Kidney epithelial cell (primary cell): ENCODE results near the gene KRT15. TPM values are rescaled to one million over a fixed set of nuclear protein-coding genes. Genes with fewer than 3 reads are reported as not detected.
A peak's percentile ranks its signal among the peaks of the same experiment; 100 is the strongest.
"Not testable (repeated sequence)": the region's sequence is repeated elsewhere in the genome, so short reads cannot be mapped to it uniquely, and the experiment has no call there.

ENCODE experiments used
- DNase-seq: peaks from one replicate; pipeline ENCODE4 v3.0.0-alpha.2; 2010; ENCODE audit warnings: low read depth
- H3K27me3 ChIP-seq: 2 replicates; pipeline ENCODE4 v1.6.0; 2011; ENCODE audit warnings: low read length; ENCODE audit not compliant: control insufficient read depth, insufficient read depth
- H3K36me3 ChIP-seq: 2 replicates; pipeline ENCODE4 v1.5.1; 2011; ENCODE audit warnings: low read length; ENCODE audit not compliant: control insufficient read depth, insufficient read depth
- H3K4me3 ChIP-seq: 2 replicates; pipeline ENCODE4 v1.5.1; 2011; ENCODE audit warnings: low read depth, mild to moderate bottlenecking, control low read depth, low read length
- CTCF ChIP-seq: IDR thresholded peaks from 2 replicates; pipeline ENCODE4 v1.5.1; 2011; ENCODE audit warnings: mild to moderate bottlenecking, moderate library complexity, low read length, control low read depth, inconsistent platforms; ENCODE audit not compliant: insufficient read depth, poor library complexity, severe bottlenecking
- total RNA-seq: library from RNA; depleted of rRNA; stranded (reverse); fragments of >200 nt; gene quantifications from 2 replicates; pipeline ENCODE4 v1.2.3, GENCODE V29; 2015

Gene KRT15
- total RNA-seq, 1 donor from 2014 or later: 1.3 TPM

DNA sequence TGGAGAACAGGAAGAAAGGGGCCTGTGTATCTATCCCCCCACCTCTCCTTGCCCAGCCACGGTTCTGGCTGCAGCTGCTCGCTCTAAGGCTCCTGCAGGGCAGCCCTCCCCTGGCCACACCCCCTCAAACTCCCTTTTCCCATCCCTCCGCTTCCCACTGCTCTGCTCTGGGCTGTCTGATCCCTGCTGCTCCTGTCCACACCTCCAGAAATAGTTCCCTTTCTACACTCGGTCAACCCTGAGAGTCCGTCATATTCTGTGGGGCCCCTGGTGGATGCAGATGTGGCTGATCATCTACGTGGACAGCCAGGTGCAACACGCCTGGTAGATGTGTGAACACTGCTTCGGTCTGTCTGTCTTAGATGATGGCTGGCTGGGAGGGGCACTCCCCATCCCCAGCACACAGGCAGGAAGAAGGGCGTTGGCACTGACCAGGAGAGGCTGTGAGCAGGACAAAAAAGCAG, 28.7 kb upstream of the KRT15 start:
- Histone ChIP-seq H3K4me3 (no peak overlapping the region), H3K27me3 (no peaks in the 10 kb centered on the region), H3K36me3 (no peaks in the 10 kb centered on the region)
- TF ChIP-seq CTCF: no peak
- no peak for DNase-seq

GRCh38 chr17:41546819-41547218, 28.1 kb upstream of the KRT15 start:
- DNase-seq: no peak
- Histone ChIP-seq H3K36me3 (no peaks in the 10 kb centered on the region), H3K4me3 (no peak overlapping the region), H3K27me3 (no peaks in the 10 kb centered on the region)
- no peak for TF ChIP-seq CTCF

GRCh38 chr17:41545829-41546410, 27.2 kb upstream of the KRT15 start:
- Histone ChIP-seq H3K4me3 (no peak overlapping the region), H3K27me3 (no peaks in the 10 kb centered on the region), H3K36me3 (no peaks in the 10 kb centered on the region)
- DNase-seq: no peak
- TF ChIP-seq CTCF: no peak

DNA sequence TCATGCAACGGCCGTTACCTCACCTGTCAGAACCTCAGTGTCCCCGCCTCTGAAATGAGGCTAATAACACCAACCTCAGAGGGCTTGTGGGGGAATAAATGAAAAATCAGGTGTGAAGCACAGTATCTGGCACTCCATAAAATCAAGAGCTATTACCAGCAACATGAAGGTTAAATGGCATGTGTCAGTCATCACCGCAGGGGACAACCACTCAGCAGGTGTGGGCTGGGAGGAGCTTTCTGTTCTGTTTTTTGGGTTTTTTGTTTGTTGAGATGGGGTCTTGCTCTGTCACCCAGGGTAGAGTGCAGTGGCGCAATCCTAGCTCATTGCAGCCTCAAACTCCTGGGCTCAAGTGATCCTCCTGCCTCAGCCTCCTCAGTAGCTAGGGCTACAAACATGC, 26.2 kb upstream of the KRT15 start:
- Histone ChIP-seq H3K4me3 (no peak overlapping the region), H3K27me3 (no peaks in the 10 kb centered on the region), H3K36me3 (no peaks in the 10 kb centered on the region)
- no peak for TF ChIP-seq CTCF
- DNase-seq: no peak

DNA sequence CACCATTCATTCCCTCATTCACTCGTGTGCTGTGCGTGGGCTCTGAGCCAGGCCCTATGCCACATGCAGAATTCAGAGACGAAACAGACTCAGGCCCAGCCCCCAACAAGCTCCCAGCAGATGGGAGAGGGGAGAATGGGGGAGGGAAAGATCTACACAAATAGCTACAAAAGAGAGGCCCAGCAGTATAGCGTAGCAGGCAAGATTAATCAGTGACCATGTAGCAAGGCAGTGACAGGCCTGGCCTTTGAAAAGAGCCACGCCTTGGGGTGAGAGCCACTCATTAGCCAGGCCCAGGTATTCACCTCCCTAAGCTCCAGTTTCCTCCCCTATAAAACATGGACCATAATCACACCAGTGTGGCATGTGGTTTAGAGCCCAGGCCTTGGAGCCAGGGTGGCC, 25.8 kb upstream of the KRT15 start:
- DNase-seq: peak; percentile 37
- Histone ChIP-seq H3K36me3 (no peaks in the 10 kb centered on the region), H3K4me3 (no peak overlapping the region), H3K27me3 (no peaks in the 10 kb centered on the region)
- TF ChIP-seq CTCF: no peak

GRCh38 chr17:41542786-41543185, 24.1 kb upstream of the KRT15 start:
- not testable (repeated sequence) for DNase-seq, H3K36me3 ChIP-seq, H3K27me3 ChIP-seq, H3K4me3 ChIP-seq
